Activated naive CD4-positive, alpha-beta T cell treated with Interleukin-2 at 50 U/mL for 16 hours (primary cell): ENCODE results near the gene GALNT15.

Experiments
- DNase-seq: peaks from one replicate; pipeline ENCODE4 v3.0.0-alpha.2; 2020

The GALNT15 gene

GRCh38 chr3:16233806-16234205 lies 59.3 kb downstream of the GALNT15 start:
- no peak for DNase-seq

- DNase-seq, result no peak
Observed at GRCh38 chr3:16234281-16234680, 59.8 kb downstream of the GALNT15 start.

GRCh38 chr3:16236030-16236639 lies 61.7 kb downstream of the GALNT15 start:
- no peak for DNase-seq

GRCh38 chr3:16236856-16237393 lies 62.4 kb downstream of the GALNT15 start:
- DNase-seq, result no peak

- no peak for DNase-seq
Observed at GRCh38 chr3:16239086-16239770, 64.7 kb downstream of the GALNT15 start.

- DNase-seq, result no peak
Observed at GRCh38 chr3:16239780-16240179, 65.3 kb downstream of the GALNT15 start.

- DNase-seq, result no peak
Observed at GRCh38 chr3:16240229-16241023, 65.9 kb downstream of the GALNT15 start.

GRCh38 chr3:16241225-16241624 lies 66.7 kb downstream of the GALNT15 start:
- DNase-seq, result no peak

GRCh38 chr3:16242177-16242576 lies 67.7 kb downstream of the GALNT15 start:
- DNase-seq, result no peak

- DNase-seq, result no peak
Observed at GRCh38 chr3:16243706-16244490, 69.4 kb downstream of the GALNT15 start.

GRCh38 chr3:16245609-16246008 lies 71.1 kb downstream of the GALNT15 start:
- DNase-seq, result no peak

GRCh38 chr3:16247282-16248061 lies 73.0 kb downstream of the GALNT15 start:
- peak; percentile 75 for DNase-seq

- no peak for DNase-seq
Observed at GRCh38 chr3:16248556-16248955, 74.1 kb downstream of the GALNT15 start.

- peak; percentile 8 for DNase-seq
Observed at GRCh38 chr3:16249336-16249735, 74.9 kb downstream of the GALNT15 start.

GRCh38 chr3:16249886-16250285 lies 75.4 kb downstream of the GALNT15 start:
- no peak for DNase-seq

GRCh38 chr3:16251316-16252085 lies 77.0 kb downstream of the GALNT15 start:
- DNase-seq, result no peak

GRCh38 chr3:16252243-16252978 lies 77.9 kb downstream of the GALNT15 start:
- no peak for DNase-seq

GRCh38 chr3:16252988-16253387 lies 78.5 kb downstream of the GALNT15 start:
- no peak for DNase-seq

GRCh38 chr3:16253601-16254000 lies 79.1 kb downstream of the GALNT15 start:
- no peak for DNase-seq

- DNase-seq, result no peak
Observed at GRCh38 chr3:16254916-16255315, 80.4 kb downstream of the GALNT15 start.
